Hematopoietic multipotent progenitor cell (in vitro differentiated cells): Measurements from ENCODE around the gene C2CD4D. TPM values are rescaled to one million over a fixed set of nuclear protein-coding genes. Genes with fewer than 3 reads are reported as not detected.
"Not testable (repeated sequence)": the region's sequence is repeated elsewhere in the genome, so short reads cannot be mapped to it uniquely, and the experiment has no call there.

Source experiments
- DNase-seq, 3 donors: peaks; one replicate each; pipeline ENCODE4 v3.0.0-alpha.2; 2011 to 2015; ENCODE audit warnings: low read depth in 2 of 3, low spot score in 2 of 3
- total RNA-seq: library from RNA; depleted of rRNA; stranded (reverse); fragments of >200 nt; gene quantifications from one replicate; pipeline ENCODE4 v1.2.3, GENCODE V29; 2012

C2CD4D gene
- total RNA-seq = not detected

- peak; percentile 53 to 67 (median 64) for DNase-seq
These were observed at the start of gene C2CD4D for GRCh38 chr1:151839457-151840403. C2CD4D (minus strand) TSS chr1:151839820; CDS start chr1:151838989, 831 bp downstream.

- DNase-seq = peak in 1 of 3 donors; percentile 49
These were observed 49.5 kb upstream of the C2CD4D start for GRCh38 chr1:151888972-151889570.

DNA sequence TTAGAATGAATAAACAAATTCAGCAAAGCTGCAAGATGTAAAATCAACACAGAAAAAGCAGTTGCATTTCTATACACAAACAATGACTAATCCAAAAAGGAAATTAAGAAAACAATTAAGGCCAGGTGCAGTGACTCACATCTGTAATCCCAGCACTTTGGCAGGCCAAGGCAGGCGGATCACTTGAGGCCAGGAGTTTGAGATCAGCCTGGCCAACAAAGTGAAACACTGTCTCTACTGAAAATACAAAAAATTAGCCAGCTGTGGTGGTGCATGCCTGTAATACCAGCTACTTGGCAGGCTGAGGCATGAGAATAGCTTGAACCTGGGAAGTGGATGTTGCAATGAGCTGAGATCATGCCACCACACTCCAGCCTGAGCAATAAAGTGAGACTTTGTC is 47.4 kb upstream of the C2CD4D start:
- DNase-seq = no peak

GRCh38 chr1:151885479-151885878 is 45.9 kb upstream of the C2CD4D start:
- DNase-seq = no peak

GRCh38 chr1:151884879-151885278 is 45.3 kb upstream of the C2CD4D start:
- not testable (repeated sequence) for DNase-seq

DNA sequence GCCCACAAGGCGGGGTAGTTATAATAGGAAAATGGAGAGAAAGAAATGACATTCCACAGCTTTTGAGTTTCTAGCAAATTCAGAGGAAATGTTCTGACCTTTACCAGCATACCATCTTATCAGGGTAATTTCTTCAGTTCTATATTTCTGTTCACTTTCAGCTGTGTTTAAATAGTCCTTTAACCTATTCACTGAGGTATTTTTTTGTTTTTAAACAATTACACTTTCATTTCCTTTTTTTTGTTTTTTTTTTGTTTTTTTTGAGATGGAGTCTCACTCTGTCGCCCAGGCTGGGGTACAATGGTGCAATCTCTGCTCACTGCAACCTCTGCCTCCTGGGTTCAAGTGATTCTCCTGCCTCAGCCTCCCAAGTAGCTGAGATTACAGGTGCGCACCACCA is 44.8 kb upstream of the C2CD4D start:
- not testable (repeated sequence) for DNase-seq

GRCh38 chr1:151883898-151884297 is 44.3 kb upstream of the C2CD4D start:
- not testable (repeated sequence) for DNase-seq

DNA sequence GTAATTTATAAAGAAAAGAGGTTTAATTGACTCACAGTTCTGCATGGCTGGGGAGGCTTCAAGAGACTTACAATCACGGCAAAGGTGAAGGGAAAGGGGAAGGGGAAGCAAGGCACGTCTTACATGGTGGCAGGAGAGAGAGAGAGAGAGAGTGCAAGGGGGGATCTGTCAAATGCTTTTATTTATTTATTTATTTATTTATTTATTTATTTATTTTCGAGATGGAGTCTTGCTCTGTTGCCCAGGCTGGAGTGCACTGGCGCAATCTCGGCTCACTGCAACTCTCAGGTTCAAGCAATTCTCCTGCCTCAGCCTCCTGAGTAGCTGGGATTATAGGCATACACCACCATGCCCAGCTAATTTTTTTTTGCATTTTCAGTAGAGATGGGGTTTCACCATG is 43.3 kb upstream of the C2CD4D start:
- not testable (repeated sequence) for DNase-seq

- no peak for DNase-seq
These were observed 42.8 kb upstream of the C2CD4D start for GRCh38 chr1:151882466-151882865.

DNA sequence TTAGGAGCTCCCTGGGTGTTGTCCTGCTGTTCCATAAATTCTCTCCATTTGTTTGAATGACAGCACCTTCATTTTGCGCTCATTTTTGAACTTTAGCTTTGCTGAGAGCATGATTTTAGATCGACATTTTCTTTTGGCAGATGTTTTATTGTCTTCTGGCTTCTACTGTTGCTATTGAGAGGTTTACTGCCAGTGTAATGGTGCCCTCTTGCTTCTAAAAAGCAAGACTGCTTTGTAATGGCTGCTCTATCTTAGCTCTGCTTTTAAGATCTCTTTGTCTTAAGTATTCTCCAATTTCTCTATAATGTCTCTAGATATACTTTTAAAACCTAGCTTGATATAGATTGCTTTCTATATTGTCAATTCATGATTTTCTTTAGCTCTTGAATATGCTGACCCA is 41.9 kb upstream of the C2CD4D start:
- DNase-seq = peak in 1 of 3 donors; percentile 29

GRCh38 chr1:151875419-151876097 is 35.9 kb upstream of the C2CD4D start:
- DNase-seq = no peak

GRCh38 chr1:151872776-151873175 is 33.2 kb upstream of the C2CD4D start:
- peak in 2 of 3 donors; percentile 22 to 33 for DNase-seq

- no peak for DNase-seq
These were observed 31.8 kb upstream of the C2CD4D start for GRCh38 chr1:151871284-151872030.

DNA sequence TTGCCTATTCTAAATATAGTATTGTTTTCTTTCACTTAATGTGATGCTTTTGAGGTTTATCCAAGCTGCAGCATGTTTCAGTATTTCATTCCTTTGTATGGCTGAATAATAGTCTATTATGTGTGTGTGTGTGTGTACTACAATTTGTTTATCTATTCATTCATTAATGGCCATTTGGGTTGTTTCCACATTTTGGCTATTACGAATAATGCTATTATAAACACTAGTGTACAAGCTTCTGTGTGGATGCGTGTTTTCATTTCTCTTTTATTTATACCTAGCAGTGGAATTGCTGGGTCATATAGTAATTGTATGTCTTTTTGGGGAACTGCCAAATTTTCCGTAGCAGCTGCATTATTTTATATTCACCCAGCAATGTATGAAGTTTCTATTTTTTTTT is 28.9 kb upstream of the C2CD4D start:
- no peak for DNase-seq

DNA sequence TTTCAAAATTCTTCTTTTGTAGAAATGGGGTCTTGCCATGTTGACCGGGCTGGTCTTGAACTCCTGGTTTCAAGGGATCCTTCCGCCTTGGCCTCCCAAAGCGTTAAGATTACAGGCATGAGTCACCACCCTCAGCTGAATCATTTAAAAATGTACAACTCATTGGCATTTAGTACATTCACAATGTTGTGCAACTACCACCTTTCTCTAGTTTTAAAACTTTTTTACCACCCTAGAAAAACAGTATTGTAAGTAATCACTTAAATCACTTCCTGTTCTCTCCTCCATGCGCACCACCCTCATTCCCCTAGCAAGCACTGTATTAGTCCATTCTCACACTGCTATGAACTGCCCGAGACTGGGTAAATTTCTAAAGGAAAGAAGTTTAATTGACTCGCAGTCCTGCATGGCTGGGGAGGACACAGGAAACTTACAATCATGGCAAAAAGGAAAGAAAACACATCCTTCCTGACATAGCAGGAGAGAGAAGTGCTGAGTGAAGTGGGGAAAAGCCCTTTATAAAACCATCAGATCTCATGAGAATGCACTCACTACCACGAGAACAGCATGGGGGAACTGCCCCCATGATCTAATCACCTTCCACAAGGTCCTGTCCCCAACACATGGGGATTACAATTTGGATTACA is 28.3 kb upstream of the C2CD4D start:
- no peak for DNase-seq

DNA sequence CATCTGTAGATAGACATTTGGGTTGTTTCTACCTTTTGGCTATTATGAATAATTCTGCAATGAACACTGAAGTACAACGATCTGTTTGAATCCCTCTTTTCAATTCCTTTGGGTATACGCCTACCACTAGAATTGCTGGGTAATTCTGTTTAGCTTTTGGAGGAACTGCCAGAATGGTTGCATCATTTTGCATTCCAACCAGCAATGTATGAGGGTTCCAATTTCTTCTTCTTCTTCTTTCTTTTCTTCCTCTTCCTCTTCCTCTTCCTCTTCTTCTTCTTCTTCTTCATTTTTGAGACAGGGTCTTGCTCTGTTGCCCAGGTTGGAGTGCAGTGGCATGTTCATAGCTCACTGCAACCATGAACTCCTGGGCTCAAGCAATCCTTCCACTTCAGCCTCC is 27.7 kb upstream of the C2CD4D start:
- DNase-seq = no peak

- DNase-seq = no peak
These were observed 24.8 kb upstream of the C2CD4D start for GRCh38 chr1:151864411-151864810.

DNA sequence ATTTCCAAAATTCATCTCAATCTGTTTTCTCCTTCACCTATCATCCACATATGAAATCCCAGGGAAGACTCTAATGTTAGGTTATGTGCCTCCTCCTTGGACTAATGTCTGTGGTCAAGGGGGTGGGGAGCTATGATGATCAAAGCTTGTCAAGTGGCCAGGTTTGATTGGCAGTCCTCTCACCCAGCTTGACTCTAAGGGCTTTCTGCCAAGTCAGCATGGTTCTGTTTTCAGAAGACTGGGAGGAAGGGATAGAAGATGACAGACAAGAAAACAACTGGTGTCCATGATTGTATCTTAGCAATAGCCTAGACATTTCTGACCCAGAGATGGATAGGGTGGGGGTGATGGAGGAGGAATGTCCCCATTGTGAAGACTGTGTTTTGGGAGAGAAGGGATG is 23.0 kb upstream of the C2CD4D start:
- DNase-seq = no peak

GRCh38 chr1:151860504-151861187 is 21.0 kb upstream of the C2CD4D start:
- no peak for DNase-seq

- no peak for DNase-seq
These were observed 20.3 kb upstream of the C2CD4D start for GRCh38 chr1:151859891-151860293.
